Activated CD4-positive, alpha-beta T cell treated with anti-CD3 and anti-CD28 coated beads for 4 hours (primary cell): ENCODE measurements around the gene LRRC32.

ENCODE experiments used
- DNase-seq, 2 donors: peaks; one replicate each; pipeline ENCODE4 v3.0.0-alpha.2; 2020

LRRC32 gene

GRCh38 chr11:76661834-76662434, 8.6 kb downstream of the LRRC32 start:
- no peak for DNase-seq

GRCh38 chr11:76661306-76661751, 9.2 kb downstream of the LRRC32 start:
- DNase-seq, result no peak

GRCh38 chr11:76660533-76661305, 9.8 kb downstream of the LRRC32 start:
- DNase-seq, result no peak

DNA sequence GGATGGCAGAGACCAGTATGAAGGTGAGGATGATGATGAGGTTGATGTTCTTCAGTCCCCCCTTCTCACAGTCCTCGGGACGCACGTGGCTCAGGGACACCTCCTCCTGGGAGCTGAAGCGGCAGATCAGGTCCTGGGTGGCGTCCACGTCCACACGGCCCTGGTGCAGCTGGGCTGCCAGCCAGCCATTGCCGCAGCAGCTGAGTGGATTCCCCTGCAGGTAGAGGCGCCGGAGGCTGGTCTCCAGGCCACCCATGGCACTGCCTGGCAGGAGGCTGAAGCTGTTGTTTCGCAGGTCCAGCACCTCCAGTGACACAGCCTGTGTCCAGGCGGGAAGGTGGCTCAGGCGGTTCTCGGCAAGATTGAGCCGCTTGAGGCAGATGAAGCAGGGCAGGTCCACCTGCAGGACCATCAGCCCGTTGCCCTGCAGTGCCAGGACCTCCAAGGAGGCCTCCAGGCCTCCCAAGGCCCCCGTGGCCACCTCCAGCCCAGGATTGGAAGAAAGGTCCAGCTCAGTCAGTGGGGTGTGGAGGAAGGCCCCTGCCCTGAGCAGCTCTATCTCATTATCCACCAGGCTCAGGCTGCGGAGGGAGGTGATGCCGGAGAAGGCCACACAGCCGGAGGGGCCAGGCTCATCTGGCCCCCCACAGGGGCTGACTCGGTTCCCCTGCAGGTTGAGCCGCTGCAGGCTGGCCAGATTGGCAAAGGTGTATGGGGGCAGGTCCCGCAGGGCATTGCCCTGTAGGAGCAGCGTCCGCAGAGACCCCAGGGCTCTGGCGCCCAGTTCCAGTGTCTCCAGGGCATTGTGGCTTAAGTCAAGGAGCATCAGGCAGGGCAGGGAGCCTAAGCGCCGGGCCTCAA, 10.6 kb downstream of the LRRC32 start:
- DNase-seq, result no peak

DNA sequence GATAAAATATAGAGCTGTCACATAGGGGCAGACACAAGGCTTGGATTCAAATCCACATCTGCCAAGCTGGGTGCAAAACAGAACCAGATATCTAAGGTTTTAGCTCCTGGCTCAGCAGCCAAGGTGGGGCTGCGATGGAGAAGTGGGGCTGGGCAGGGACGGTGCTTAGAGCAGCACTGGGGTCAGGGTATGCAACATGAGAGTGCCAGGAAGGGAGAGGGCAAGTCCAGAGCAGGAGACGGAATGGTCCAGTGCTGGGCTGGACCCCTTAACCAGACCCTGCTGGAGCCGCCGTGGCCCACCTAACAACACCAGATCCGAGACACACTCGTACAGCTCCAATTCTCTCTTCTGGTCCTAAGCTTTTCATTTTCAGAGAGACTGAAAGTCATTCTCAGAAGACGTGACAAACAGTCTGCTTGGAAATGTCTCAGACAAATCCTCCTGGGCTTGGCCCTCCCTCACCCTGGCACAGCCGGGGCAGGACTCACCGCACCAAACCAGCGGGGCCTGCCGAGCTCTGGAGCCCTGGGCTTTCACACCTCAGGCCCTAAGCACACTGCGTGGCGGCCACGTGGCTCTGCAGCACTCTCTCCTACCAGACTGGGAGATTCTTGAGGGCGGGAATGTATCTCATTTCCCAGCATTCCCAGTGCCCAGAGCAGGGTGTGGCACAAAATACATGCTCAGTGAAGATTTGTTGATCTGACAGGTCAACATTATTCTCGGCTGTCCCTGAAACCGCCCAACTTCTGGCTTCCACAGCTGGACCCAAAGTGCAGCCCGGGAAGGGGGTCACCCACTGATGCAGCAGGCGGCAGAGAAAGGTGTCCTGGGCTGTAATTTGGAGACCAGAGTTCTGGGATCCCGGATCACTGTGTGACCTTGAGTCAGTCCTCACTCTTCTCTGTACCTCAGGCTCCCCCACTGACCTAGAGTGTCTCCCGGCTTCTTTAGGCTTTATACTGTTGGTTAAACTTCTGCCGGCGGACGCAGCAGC, 11.6 kb downstream of the LRRC32 start:
- DNase-seq, result no peak

GRCh38 chr11:76658231-76658630, 12.3 kb downstream of the LRRC32 start:
- DNase-seq, result no peak

GRCh38 chr11:76657187-76658170, 13.1 kb downstream of the LRRC32 start:
- no peak for DNase-seq

DNA sequence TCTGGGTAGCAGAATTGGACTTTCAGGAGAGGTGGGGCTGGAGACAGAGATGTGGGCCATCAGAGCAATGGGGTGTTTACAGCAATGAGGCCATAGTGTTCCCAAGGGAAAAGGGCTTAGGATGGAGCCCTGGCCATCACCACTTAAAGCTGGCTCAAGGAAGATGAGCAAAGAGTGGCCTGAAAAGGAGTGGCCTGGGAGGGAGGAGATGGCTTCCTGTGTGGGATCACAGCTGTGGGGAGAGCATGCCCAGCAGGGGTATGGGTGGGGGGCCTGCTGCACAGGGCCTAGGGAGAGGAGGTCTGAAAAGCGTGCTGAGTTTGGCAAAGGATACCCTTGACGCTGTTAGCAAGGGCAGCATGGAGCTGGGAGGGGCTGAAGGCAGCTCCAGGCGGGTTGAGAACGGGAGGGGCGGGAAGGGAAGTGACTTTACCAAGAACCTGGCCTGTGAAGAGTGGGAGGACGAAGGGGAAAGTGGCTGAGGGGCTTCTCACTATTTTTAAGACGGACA, 13.9 kb downstream of the LRRC32 start:
- no peak for DNase-seq

DNA sequence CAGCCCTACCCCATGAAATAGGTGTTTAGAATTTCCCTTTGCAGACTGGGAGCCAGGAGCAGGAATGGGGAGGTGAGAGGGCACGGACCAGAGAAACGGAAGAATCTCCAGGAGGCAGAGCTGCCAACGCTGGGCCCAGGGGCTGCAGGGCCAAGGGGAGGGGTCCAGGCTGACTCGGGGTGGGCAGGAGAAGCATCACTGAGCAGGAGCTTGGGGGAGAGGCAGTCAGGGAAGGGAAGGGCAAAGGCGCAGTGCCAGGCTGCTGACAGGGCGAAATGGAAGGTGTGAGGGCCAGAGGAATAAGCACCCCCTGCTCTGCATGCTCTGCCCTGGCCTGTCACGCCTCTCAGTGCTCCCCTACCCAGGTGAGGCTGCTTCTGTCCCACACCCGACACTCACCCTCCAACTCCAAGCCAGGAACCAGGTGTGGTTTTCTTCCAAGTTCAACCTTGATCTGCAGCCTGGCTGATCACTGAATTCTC, 14.5 kb downstream of the LRRC32 start:
- no peak for DNase-seq

- no peak for DNase-seq
Observed at GRCh38 chr11:76655501-76656049, 15.0 kb downstream of the LRRC32 start.

DNA sequence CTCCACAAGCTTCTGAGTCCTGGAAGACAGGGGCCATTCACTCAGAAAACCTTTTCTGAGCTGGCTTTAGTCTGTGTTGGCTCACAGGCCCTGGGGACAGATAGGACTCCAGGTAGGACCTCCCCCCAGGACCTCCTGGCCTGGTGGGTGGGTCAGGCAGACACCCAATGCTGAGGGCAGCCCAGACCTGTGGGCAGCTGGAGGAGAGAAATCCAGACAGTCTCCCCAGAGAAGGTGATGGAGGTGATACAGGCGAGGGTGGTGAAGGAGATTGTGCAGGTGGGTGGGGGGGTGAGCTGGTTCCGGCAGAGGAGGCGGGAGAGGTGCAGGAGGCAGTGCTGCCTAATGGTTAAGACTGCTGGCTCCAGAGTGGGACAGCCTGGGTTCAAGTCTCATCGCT, 15.6 kb downstream of the LRRC32 start:
- DNase-seq, result no peak

- no peak for DNase-seq
Observed at GRCh38 chr11:76654298-76654851, 16.2 kb downstream of the LRRC32 start.

DNA sequence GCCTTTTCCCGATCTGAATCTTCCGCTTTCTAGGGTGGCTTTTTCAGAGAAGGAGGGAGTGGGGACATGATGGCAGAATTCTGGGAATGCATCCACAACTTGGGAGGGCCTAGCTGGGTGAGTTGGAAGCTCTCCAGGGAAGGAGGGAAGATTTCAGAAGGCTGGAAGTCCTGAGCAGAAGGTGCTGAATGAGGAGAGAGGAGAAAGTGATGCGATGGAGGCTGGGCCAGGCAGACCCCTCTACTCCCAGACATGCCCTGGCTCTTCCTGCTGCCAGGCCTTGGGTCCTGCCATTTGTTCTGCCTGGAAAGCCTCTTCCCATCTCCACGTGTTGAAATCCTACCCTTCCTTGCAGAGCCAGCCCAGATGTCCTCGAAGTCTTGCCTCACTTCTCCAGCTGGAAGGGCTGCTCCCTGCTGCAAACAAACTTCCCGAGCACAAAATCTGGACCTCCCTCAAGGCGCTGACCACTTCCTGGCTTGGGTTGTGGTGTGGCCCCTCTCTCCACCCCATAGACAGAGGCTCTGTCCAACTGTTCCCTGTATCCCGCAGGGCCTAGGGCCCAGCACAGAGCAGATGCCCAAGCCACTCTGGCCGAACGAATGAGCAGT, 16.8 kb downstream of the LRRC32 start:
- no peak for DNase-seq

GRCh38 chr11:76653012-76653673, 17.4 kb downstream of the LRRC32 start:
- no peak for DNase-seq

DNA sequence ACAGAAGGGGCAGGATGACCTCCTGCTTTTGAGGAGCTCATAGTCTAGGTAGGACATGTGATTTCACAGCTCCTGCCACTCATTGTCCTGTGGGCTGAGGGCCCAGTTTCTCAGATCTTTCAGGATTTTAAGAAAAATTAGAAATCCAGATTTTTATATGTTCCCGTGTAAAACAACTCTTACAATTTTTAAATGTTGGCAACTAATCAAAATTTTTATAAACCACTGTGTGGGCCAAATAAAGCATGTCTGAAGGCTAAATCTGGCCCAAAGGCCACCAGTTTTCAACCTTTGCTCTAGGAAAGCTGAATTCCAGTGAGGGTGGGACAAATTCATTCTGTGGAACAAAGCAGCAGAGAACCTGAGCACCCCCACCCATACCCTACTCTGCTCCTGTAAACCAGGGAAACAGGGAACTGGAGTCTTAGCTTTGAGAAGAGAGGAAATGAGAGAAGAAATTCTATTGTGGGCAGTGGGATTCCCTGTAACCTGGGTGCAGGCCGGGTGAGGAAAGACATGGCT, 20.6 kb downstream of the LRRC32 start:
- DNase-seq, result no peak

- DNase-seq, result no peak
Observed at GRCh38 chr11:76649011-76649410, 21.5 kb downstream of the LRRC32 start.

GRCh38 chr11:76648061-76648460, 22.5 kb downstream of the LRRC32 start:
- no peak for DNase-seq

- no peak for DNase-seq
Observed at GRCh38 chr11:76646882-76647534, 23.5 kb downstream of the LRRC32 start.
